Activated CD4-positive, alpha-beta T cell treated with anti-CD3 and anti-CD28 coated beads for 1 hour (primary cell): Measurements from ENCODE around the gene DLGAP4.

ENCODE experiments used
- DNase-seq: peaks from one replicate; pipeline ENCODE4 v3.0.0-alpha.2; 2020

Gene DLGAP4

GRCh38 chr20:36390269-36390668 is 84.1 kb downstream of the DLGAP4 start:
- no peak for DNase-seq

GRCh38 chr20:36390719-36391415 is 84.7 kb downstream of the DLGAP4 start:
- no peak for DNase-seq

GRCh38 chr20:36391456-36391855 is 85.3 kb downstream of the DLGAP4 start:
- DNase-seq: no peak

- DNase-seq: no peak
Measured at GRCh38 chr20:36391955-36392354, 85.8 kb downstream of the DLGAP4 start.

GRCh38 chr20:36392989-36393388 is 86.8 kb downstream of the DLGAP4 start:
- no peak for DNase-seq

GRCh38 chr20:36394340-36394965 is 88.3 kb downstream of the DLGAP4 start:
- no peak for DNase-seq

- DNase-seq: no peak
Measured at GRCh38 chr20:36396340-36396739, 90.2 kb downstream of the DLGAP4 start.

- no peak for DNase-seq
Measured at GRCh38 chr20:36396847-36397630, 90.9 kb downstream of the DLGAP4 start.

GRCh38 chr20:36398515-36398914 is 92.4 kb downstream of the DLGAP4 start:
- DNase-seq: no peak

- DNase-seq: no peak
Measured at GRCh38 chr20:36399147-36399968, 93.2 kb downstream of the DLGAP4 start.

- DNase-seq: no peak
Measured at GRCh38 chr20:36399969-36400545, 93.9 kb downstream of the DLGAP4 start.

GRCh38 chr20:36400909-36401735 is 95.0 kb downstream of the DLGAP4 start:
- no peak for DNase-seq

GRCh38 chr20:36402708-36403107 is 96.6 kb downstream of the DLGAP4 start:
- DNase-seq: no peak

- no peak for DNase-seq
Measured at GRCh38 chr20:36404435-36404978, 98.4 kb downstream of the DLGAP4 start.

- DNase-seq: no peak
Measured at GRCh38 chr20:36405255-36405654, 99.1 kb downstream of the DLGAP4 start.

GRCh38 chr20:36407199-36407733 is 101.1 kb downstream of the DLGAP4 start:
- no peak for DNase-seq

GRCh38 chr20:36408219-36408618 is 102.1 kb downstream of the DLGAP4 start:
- DNase-seq: no peak

GRCh38 chr20:36411861-36412454 is 105.8 kb downstream of the DLGAP4 start:
- no peak for DNase-seq

GRCh38 chr20:36415475-36416002 is 109.4 kb downstream of the DLGAP4 start:
- DNase-seq: no peak

GRCh38 chr20:36418711-36419110 is 112.6 kb downstream of the DLGAP4 start:
- no peak for DNase-seq
